CD4-positive, alpha-beta T cell treated with Interferon alpha-2 for 1 hour (primary cell): Measurements from ENCODE around the gene H2BK1.

Source experiments
- DNase-seq, 2 donors: peaks; one replicate each; pipeline ENCODE4 v3.0.0-alpha.2; 2020 to 2022

H2BK1 gene

GRCh38 chr7:151231080-151231479 lies 20.8 kb upstream of the H2BK1 start:
- no peak for DNase-seq

- DNase-seq: no peak
Observed at GRCh38 chr7:151229249-151229648, 19.0 kb upstream of the H2BK1 start.

- DNase-seq: no peak
Observed at GRCh38 chr7:151228024-151228866, 18.0 kb upstream of the H2BK1 start.

- peak; percentile 95 to 97 for DNase-seq
Observed at GRCh38 chr7:151226875-151227782, 16.8 kb upstream of the H2BK1 start, which contains the start of gene ABCF2. Gene ABCF2, minus strand, starts transcription at chr7:151227205. Its CDS starts 747 bp downstream, at chr7:151226458.

- no peak for DNase-seq
Observed at GRCh38 chr7:151226560-151226874, 16.2 kb upstream of the H2BK1 start.

- no peak for DNase-seq
Observed at GRCh38 chr7:151225948-151226510, 15.7 kb upstream of the H2BK1 start.

- DNase-seq: no peak
Observed at GRCh38 chr7:151223728-151224127, 13.4 kb upstream of the H2BK1 start.

GRCh38 chr7:151218170-151218569 lies 7.9 kb upstream of the H2BK1 start:
- no peak for DNase-seq

GRCh38 chr7:151215396-151215795 lies 5.1 kb upstream of the H2BK1 start:
- no peak for DNase-seq

GRCh38 chr7:151213826-151214225 lies 3.5 kb upstream of the H2BK1 start:
- no peak for DNase-seq

- no peak for DNase-seq
Observed at GRCh38 chr7:151212626-151213025, 2.3 kb upstream of the H2BK1 start.

GRCh38 chr7:151211155-151211772 lies 976 bp upstream of the H2BK1 start:
- no peak for DNase-seq

GRCh38 chr7:151209588-151209987 lies 700 bp downstream of the H2BK1 start:
- no peak for DNase-seq

- no peak for DNase-seq
Observed at GRCh38 chr7:151208253-151208862, 1.9 kb downstream of the H2BK1 start.

GRCh38 chr7:151207804-151208203 lies 2.5 kb downstream of the H2BK1 start:
- DNase-seq: no peak

GRCh38 chr7:151207315-151207714 lies 3.0 kb downstream of the H2BK1 start:
- no peak for DNase-seq

GRCh38 chr7:151206914-151207313 lies 3.4 kb downstream of the H2BK1 start:
- DNase-seq: peak; percentile 9 to 71

- no peak for DNase-seq
Observed at GRCh38 chr7:151205730-151206129, 4.6 kb downstream of the H2BK1 start.

- peak in 1 of 2 donors; percentile 20 for DNase-seq
Observed at GRCh38 chr7:151204383-151205032, 5.8 kb downstream of the H2BK1 start.

GRCh38 chr7:151202836-151203235 lies 7.5 kb downstream of the H2BK1 start:
- no peak for DNase-seq

GRCh38 chr7:151201751-151202150 lies 8.5 kb downstream of the H2BK1 start:
- no peak for DNase-seq

GRCh38 chr7:151201344-151201743 lies 8.9 kb downstream of the H2BK1 start:
- no peak for DNase-seq
